H1 (cell line): ENCODE data around the gene CFAP141. TPM values are rescaled to one million over a fixed set of nuclear protein-coding genes. Genes with fewer than 3 reads are reported as not detected.

Experiments
- CTCF ChIA-PET: fragments of 300-600 bp; sonication (Branson Sonifier 250); formaldehyde crosslinking; loops from one replicate; lab custom pipeline; 2021; ENCODE audit not compliant: partially characterized antibody; lab: Charles Lee
- POLR2A ChIA-PET: fragments of 300-600 bp; sonication (Branson Sonifier 250); formaldehyde crosslinking; loops from one replicate; lab custom pipeline; 2021; ENCODE audit warnings: inconsistent platforms; ENCODE audit not compliant: partially characterized antibody; lab: Charles Lee
- DNase-seq, 2 experiments: peaks; one replicate each; pipeline versions ENCODE4 v3.0.0 to v3.0.0-alpha.2; 2010 to 2022; ENCODE audit warnings: low spot score in 2 of 2, low read depth in 1 of 2, mixed read lengths in 1 of 2
- FAIRE-seq: peaks from 2 replicates; lab custom pipeline; 2011; peaks lifted over from hg19 to GRCh38; lab: Jason Lieb, UNC
- H2AFZ ChIP-seq: 2 replicates; pipeline ENCODE4 v1.8.1; 2012; ENCODE audit warnings: low read length, inconsistent platforms
- H2AK5ac ChIP-seq: 2 replicates; pipeline ENCODE4 v1.6.1; 2013; ENCODE audit warnings: low read depth, low read length
- H2BK120ac ChIP-seq: replicated peaks from 2 replicates; pipeline ENCODE3; 2013; ENCODE audit warnings: low read depth, low read length, inconsistent platforms
- H2BK12ac ChIP-seq: 2 replicates; pipeline ENCODE4 v1.6.1; 2013; ENCODE audit warnings: low read depth, low read length
- H2BK15ac ChIP-seq: 2 replicates; pipeline ENCODE4 v1.6.1; 2013; ENCODE audit warnings: low read length
- H2BK20ac ChIP-seq: 2 replicates; pipeline ENCODE4 v1.6.1; 2013; ENCODE audit warnings: low read length
- H2BK5ac ChIP-seq: 2 replicates; pipeline ENCODE4 v1.6.1; 2013; ENCODE audit warnings: low read depth, low read length
- H3K14ac ChIP-seq: 2 replicates; pipeline ENCODE4 v1.6.1; 2013; ENCODE audit warnings: inconsistent platforms; ENCODE audit not compliant: insufficient read length
- H3K18ac ChIP-seq: 2 replicates; pipeline ENCODE4 v1.6.1; 2013; ENCODE audit warnings: low read length; ENCODE audit errors: extremely low read depth
- H3K23ac ChIP-seq: 2 replicates; pipeline ENCODE4 v1.6.1; 2013; ENCODE audit warnings: inconsistent platforms; ENCODE audit not compliant: insufficient read length
- H3K23me2 ChIP-seq: 2 replicates; pipeline ENCODE4 v1.6.1; 2013; ENCODE audit warnings: low read depth, low read length
- H3K27ac ChIP-seq: 2 replicates; pipeline ENCODE4 v1.6.1; 2011; ENCODE audit warnings: low read depth, low read length, inconsistent platforms
- H3K27me3 ChIP-seq, 4 experiments: replicated peaks in 1 of 4; 1 replicate in 1 of 4; 2 replicates in 3 of 4; pipeline versions ENCODE4 v1.6.1 to v1.8.1; 2011 to 2013; ENCODE audit warnings: low read length in 3 of 4, mild to moderate bottlenecking in 3 of 4, inconsistent platforms in 2 of 4, mixed read lengths in 2 of 4, moderate library complexity in 1 of 4; ENCODE audit not compliant: control insufficient read depth in 3 of 4, insufficient read depth in 3 of 4; ENCODE audit errors: extremely low read depth in 1 of 4
- H3K36me3 ChIP-seq, 4 experiments: 2 replicates each; pipeline versions ENCODE4 v1.6.1 to v1.8.1; 2011 to 2013; ENCODE audit warnings: mild to moderate bottlenecking in 4 of 4, low read length in 3 of 4, moderate library complexity in 2 of 4, control low read depth in 1 of 4, inconsistent platforms in 1 of 4; ENCODE audit not compliant: insufficient read depth in 4 of 4, control insufficient read depth in 2 of 4
- H3K4ac ChIP-seq: replicated peaks from 2 replicates; pipeline ENCODE3; 2013; ENCODE audit warnings: low read length, low read depth, mixed read lengths, inconsistent platforms; ENCODE audit not compliant: insufficient read length
- H3K4me1 ChIP-seq, 4 experiments: replicated peaks in 1 of 4; 1 replicate in 1 of 4; 2 replicates in 3 of 4; pipeline versions ENCODE4 v1.6.1 to v1.8.1; 2011 to 2013; ENCODE audit warnings: low read length in 3 of 4, inconsistent platforms in 2 of 4, mixed read lengths in 1 of 4; ENCODE audit not compliant: insufficient read depth in 4 of 4, control insufficient read depth in 3 of 4
- H3K4me2 ChIP-seq, 2 experiments: 2 replicates each; pipeline versions ENCODE4 v1.6.1 to v1.8.1; 2011 to 2013; ENCODE audit warnings: low read depth in 2 of 2, low read length in 2 of 2, control low read depth in 1 of 2, inconsistent platforms in 1 of 2, mild to moderate bottlenecking in 1 of 2; ENCODE audit not compliant: insufficient read depth in 1 of 2
- H3K4me3 ChIP-seq, 4 experiments: fragments of 200-600, 300-600 bp in 1 of 4; sonication (generic), shearing (Covaris generic), sonication (Bioruptor Twin) in 1 of 4; 2 replicates each; pipeline versions ENCODE4 v1.5.1 to v1.8.1; 2011 to 2016; ENCODE audit warnings: low read length in 4 of 4, low read depth in 3 of 4, control low read depth in 2 of 4, inconsistent platforms in 2 of 4, mild to moderate bottlenecking in 2 of 4, mixed read lengths in 1 of 4, moderate library complexity in 1 of 4; ENCODE audit not compliant: insufficient read depth in 2 of 4; ENCODE audit errors: extremely low read depth in 1 of 4
- H3K56ac ChIP-seq: replicated peaks from 2 replicates; pipeline ENCODE3; 2013; ENCODE audit warnings: low read depth, mild to moderate bottlenecking, mixed read lengths, low read length, inconsistent platforms; ENCODE audit not compliant: insufficient read length
- H3K79me1 ChIP-seq: 2 replicates; pipeline ENCODE4 v1.6.1; 2013; ENCODE audit warnings: low read depth, low read length, control low read depth
- H3K79me2 ChIP-seq, 2 experiments: 2 replicates each; pipeline versions ENCODE4 v1.6.1 to v1.8.1; 2012 to 2013; ENCODE audit warnings: low read length in 2 of 2, mild to moderate bottlenecking in 2 of 2, inconsistent platforms in 1 of 2; ENCODE audit not compliant: insufficient read depth in 2 of 2, control insufficient read depth in 1 of 2
- H3K9ac ChIP-seq, 4 experiments: replicated peaks in 1 of 4; 1 replicate in 1 of 4; 2 replicates in 3 of 4; pipeline versions ENCODE4 v1.6.1 to v1.8.1; 2011 to 2013; ENCODE audit warnings: low read depth in 3 of 4, low read length in 3 of 4, control low read depth in 2 of 4, mild to moderate bottlenecking in 2 of 4, moderate library complexity in 2 of 4, inconsistent platforms in 1 of 4; ENCODE audit errors: extremely low read depth in 1 of 4
- H3K9me3 ChIP-seq, 2 experiments: 2 replicates each; pipeline versions ENCODE4 v1.6.1 to v1.8.1; 2012 to 2013; ENCODE audit warnings: mild to moderate bottlenecking in 2 of 2, moderate library complexity in 2 of 2, control low read depth in 1 of 2, inconsistent platforms in 1 of 2, low read depth in 1 of 2, low read length in 1 of 2, mixed read lengths in 1 of 2; ENCODE audit not compliant: insufficient read depth in 2 of 2
- H4K20me1 ChIP-seq, 2 experiments: replicated peaks in 1 of 2; 2 replicates each; pipeline versions ENCODE3 to v1.8.1; 2011 to 2013; ENCODE audit warnings: inconsistent platforms in 2 of 2, low read length in 2 of 2, mild to moderate bottlenecking in 1 of 2; ENCODE audit not compliant: insufficient read depth in 2 of 2, control insufficient read depth in 1 of 2
- H4K5ac ChIP-seq: 2 replicates; pipeline ENCODE4 v1.6.1; 2013; ENCODE audit warnings: low read length, low read depth, mixed read lengths, inconsistent platforms; ENCODE audit not compliant: insufficient read length
- H4K8ac ChIP-seq: 2 replicates; pipeline ENCODE4 v1.8.0; 2013; ENCODE audit warnings: mild to moderate bottlenecking, moderate library complexity, low read length, inconsistent platforms; ENCODE audit not compliant: insufficient read depth; ENCODE audit errors: extremely low read depth
- H4K91ac ChIP-seq: replicated peaks from 2 replicates; pipeline ENCODE3; 2013; ENCODE audit warnings: low read length, mixed read lengths, inconsistent platforms; ENCODE audit not compliant: insufficient read length
- POLR2AphosphoS5 ChIP-seq: IDR thresholded peaks from 2 replicates; pipeline ENCODE4 v1.6.1; 2011; ENCODE audit warnings: low read depth, low read length
- RBBP5 ChIP-seq: IDR thresholded peaks from 2 replicates; pipeline ENCODE4 v1.7.1; 2012; ENCODE audit warnings: low read depth, mild to moderate bottlenecking, inconsistent platforms, low read length, moderate library complexity, borderline replicate concordance
- ZNF274 ChIP-seq: IDR thresholded peaks from 2 replicates; pipeline ENCODE4 v1.7.0; 2012; ENCODE audit warnings: low read length, borderline replicate concordance; ENCODE audit errors: extremely low read depth
- WGBS, 2 experiments: shearing (Covaris generic) in 1 of 2; methylation state at CpG; one replicate each; pipeline versions ENCODE4 v1.1.6 to v1.1.7; 2013 to 2015; ENCODE audit warnings: low lambda C conversion rate in 2 of 2, mixed read lengths in 2 of 2, inconsistent platforms in 1 of 2, low coverage in 1 of 2, missing lambda C conversion rate in 1 of 2; ENCODE audit not compliant: insufficient replicate concordance in 2 of 2, insufficient coverage in 1 of 2, insufficient read length in 1 of 2; ENCODE audit errors: extremely low coverage in 1 of 2, missing lambda C conversion rate in 1 of 2; 5-methylcytosine and 5-hydroxymethylcytosine counted together
- polyA plus RNA-seq, 7 experiments: library from polyadenylated mRNA; depleted of rRNA in 3 of 7; stranded (reverse) in 5 of 7; unstranded in 2 of 7; fragments of >200 nt in 5 of 7; fragments of 200-250 nt in 2 of 7; gene quantifications; 1 replicate in 5 of 7; 2 replicates in 1 of 7; 4 replicates in 1 of 7; pipeline versions ENCODE4 v1.2.1 to v1.2.3, GENCODE V29; 2011 to 2013; ENCODE audit warnings: missing spikeins in 2 of 7, mixed read lengths in 2 of 7
- total RNA-seq: library from RNA; stranded (reverse); fragmentation: NEBNext Ultra II Directional; extraction: Animal tissue kit (Norgen Biotek cat#: 25700); gene quantifications from 2 replicates; pipeline ENCODE4 v1.2.1, GENCODE V29; 2021
- TF ChIP-seq, protein P1 (sequence below), 3 experiments: IDR thresholded peaks; 1 replicate in 2 of 3; 2 replicates in 1 of 3; pipeline versions ENCODE4 v1.5.1 to v1.6.1; 2011; ENCODE audit warnings: low read length in 3 of 3, mild to moderate bottlenecking in 3 of 3, inconsistent platforms in 2 of 3, low read depth in 1 of 3, moderate library complexity in 1 of 3; ENCODE audit not compliant: insufficient read depth in 1 of 3; ENCODE audit errors: control extremely low read depth in 1 of 3

Gene CFAP141
- total and polyA plus RNA-seq, 2 of the 8 experiments (the other 6 are each of a cell fraction or from before 2014, with no cell fraction given): not detected

DNA sequence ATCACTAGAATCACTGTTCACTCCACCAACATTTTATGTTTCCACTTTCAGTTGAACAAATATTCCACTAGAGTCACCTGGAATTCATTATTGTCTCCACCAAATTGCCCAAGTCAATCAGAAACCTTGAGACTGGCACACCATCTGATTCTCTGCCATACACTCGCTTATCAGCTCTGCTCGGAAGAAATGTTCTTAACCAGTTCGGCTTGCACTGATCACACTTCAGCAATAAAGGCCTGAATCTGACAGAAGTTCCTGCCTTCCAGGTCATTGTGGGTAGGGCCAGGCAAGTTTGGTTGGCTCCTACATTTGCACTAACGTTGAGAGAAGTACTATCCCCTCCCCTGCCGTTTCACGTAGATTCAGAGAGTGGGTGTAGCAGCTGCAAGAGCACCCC is 24.2 kb downstream of the CFAP141 start:
- no peak overlapping the region for H4K91ac ChIP-seq
- no peak overlapping the region for H3K18ac ChIP-seq
- H3K56ac ChIP-seq: no peak overlapping the region
- no peak overlapping the region for H3K14ac ChIP-seq
- ChIA-PET POLR2A (interaction anchor here (0.8 to 11.3 kb wide), 16 partner anchors 11 to 260 kb away, joined by 3 to 107 read pairs (median 4); partner anchors contain the start of genes ATP8B2, HAX1, NUP210L and RPS27), CTCF (interaction anchor here (0.6 to 1.7 kb wide), 4 partner anchors 30 to 120 kb away, joined by 3 to 5 read pairs (median 4); no protein-coding TSS in a partner anchor)
- H4K8ac ChIP-seq: no peak overlapping the region
- no peak for FAIRE-seq
- H3K23ac ChIP-seq: no peak overlapping the region
- no peaks in the 10 kb centered on the region for H3K27me3 ChIP-seq
- no peak overlapping the region for H2BK120ac ChIP-seq
- H3K79me1 ChIP-seq: peaks cover 16% of the 10 kb centered on the region
- WGBS, 2 experiments: 8% methylated on average over 6 of the region's 6 CpGs; no CpG with 5 or more reads in 1 of the 2 experiments
- no peak overlapping the region for H4K5ac ChIP-seq
- H3K9ac ChIP-seq: peak overlapping the region in 3 of 4 experiments; percentile 86 to 93 (median 87); a peak in 6 of 7 replicates
- TF ChIP-seq POLR2AphosphoS5: no peak
- TF ChIP-seq, protein P1, sequence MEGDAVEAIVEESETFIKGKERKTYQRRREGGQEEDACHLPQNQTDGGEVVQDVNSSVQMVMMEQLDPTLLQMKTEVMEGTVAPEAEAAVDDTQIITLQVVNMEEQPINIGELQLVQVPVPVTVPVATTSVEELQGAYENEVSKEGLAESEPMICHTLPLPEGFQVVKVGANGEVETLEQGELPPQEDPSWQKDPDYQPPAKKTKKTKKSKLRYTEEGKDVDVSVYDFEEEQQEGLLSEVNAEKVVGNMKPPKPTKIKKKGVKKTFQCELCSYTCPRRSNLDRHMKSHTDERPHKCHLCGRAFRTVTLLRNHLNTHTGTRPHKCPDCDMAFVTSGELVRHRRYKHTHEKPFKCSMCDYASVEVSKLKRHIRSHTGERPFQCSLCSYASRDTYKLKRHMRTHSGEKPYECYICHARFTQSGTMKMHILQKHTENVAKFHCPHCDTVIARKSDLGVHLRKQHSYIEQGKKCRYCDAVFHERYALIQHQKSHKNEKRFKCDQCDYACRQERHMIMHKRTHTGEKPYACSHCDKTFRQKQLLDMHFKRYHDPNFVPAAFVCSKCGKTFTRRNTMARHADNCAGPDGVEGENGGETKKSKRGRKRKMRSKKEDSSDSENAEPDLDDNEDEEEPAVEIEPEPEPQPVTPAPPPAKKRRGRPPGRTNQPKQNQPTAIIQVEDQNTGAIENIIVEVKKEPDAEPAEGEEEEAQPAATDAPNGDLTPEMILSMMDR (IDR thresholded peaks at IDR 0.05; ENCODE audit: control extremely low read depth in 1 of 3, insufficient read depth in 1 of 3, low read depth in 1 of 3, low read length in 3 of 3): no peak
- no peak for TF ChIP-seq RBBP5
- TF ChIP-seq ZNF274: no peak
- peaks cover 54 to 60% of the 10 kb centered on the region in 2 experiments for H3K79me2 ChIP-seq
- H3K36me3 ChIP-seq: peaks cover 0 to 9% (median 3%) of the 10 kb centered on the region in 4 experiments; a peak in 4 of 8 replicates
- peak overlapping the region; percentile 87 to 97 (median 96) for H3K4me3 ChIP-seq
- H3K9me3 ChIP-seq: no peaks in the 10 kb centered on the region
- H2AFZ ChIP-seq: no peak overlapping the region
- H2AK5ac ChIP-seq: no peak overlapping the region
- no peak overlapping the region for H2BK20ac ChIP-seq
- H3K4me2 ChIP-seq: peak overlapping the region; percentile 83 to 90
- H2BK12ac ChIP-seq: no peak overlapping the region
- H4K20me1 ChIP-seq: peaks cover 28 to 33% of the 10 kb centered on the region in 2 experiments
- peak overlapping the region; percentile 80 for H3K27ac ChIP-seq
- DNase-seq: no peak
- no peak overlapping the region for H3K4ac ChIP-seq
- H3K4me1 ChIP-seq: peaks cover 14 to 26% (median 21%) of the 10 kb centered on the region in 4 experiments; a peak in 6 of 7 replicates
- H2BK5ac ChIP-seq: peak overlapping the region; percentile 76
- H3K23me2 ChIP-seq: peaks cover 7% of the 10 kb centered on the region; the same call in 1 of the 2 replicates
- H2BK15ac ChIP-seq: no peak overlapping the region
